ENCODE data around the gene CPNE9.

CPNE9 gene

DNA sequence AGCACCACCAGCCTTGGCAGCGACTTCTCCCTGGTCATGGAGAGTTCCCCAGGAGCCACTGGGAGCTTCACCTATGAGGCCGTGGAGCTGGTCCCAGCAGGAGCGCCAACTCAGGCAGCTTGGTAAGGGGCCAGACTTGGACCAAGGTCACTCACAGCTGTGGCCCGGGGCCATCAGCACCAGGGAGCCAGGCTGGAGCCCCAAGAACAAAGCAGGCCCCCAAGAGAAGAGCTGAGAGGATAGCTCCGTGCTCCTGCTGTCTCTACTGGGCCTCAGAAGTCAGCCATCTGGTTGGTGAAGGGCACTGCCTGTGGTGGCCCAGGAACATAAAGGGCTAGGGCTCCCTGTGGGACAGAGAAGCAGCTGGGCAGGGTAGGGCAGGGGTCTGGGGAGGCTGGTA lies 14.7 kb upstream of the CPNE9 start:
- no peak for DNase-seq

GRCh38 chr3:9689757-9690156 lies 13.9 kb upstream of the CPNE9 start:
- no peak for DNase-seq

DNA sequence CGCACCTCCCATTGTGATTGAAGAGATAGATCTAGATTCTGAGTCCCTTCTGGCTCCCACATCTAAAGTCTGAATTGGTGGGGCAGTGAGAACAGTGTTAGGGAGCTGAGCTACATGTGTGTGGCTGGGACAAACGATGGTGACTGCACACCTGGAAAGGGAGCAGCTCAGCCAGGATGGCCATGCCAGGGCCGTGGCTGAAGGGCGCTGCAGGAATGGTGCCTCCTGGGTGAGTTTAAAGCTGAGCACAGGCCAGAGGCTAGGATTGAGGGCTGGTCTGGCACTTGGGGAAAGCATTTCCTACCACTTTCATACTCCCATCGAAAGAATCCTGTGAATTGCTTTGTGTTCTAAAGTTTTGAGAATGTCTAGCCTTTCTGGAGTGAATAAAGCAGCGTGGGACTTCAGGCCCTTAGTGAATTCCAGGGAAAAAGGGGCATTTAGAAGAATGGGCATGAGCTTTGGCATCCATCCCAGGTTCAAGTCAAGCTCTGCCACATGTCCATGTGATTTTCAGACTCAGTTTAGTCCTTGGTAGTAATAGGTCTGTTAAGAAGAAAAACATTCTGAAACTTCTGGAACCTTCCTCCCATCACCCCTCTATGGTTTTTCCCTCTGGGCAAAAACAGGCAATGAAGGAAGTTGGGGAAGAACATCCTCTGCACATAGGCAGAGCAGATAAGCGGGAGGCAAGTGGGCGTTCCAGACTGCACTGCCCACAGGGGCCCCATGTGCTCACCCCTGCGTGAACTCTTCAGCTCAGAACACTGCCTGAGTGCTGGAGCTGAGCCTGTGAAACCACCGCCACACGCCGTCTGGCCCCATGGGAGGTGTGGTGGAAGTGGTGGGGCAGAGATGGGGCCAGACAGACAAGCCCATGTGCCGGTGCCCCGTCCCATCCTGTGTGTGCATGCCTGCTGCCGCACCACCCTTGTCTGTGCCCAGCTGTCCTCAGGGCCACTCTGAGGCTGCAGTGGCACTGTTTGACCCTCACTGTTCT lies 12.9 kb upstream of the CPNE9 start:
- DNase-seq: no peak

- DNase-seq: no peak
These were observed 12.0 kb upstream of the CPNE9 start for GRCh38 chr3:9691636-9692035.

GRCh38 chr3:9692416-9692815 lies 11.2 kb upstream of the CPNE9 start:
- DNase-seq: no peak

- DNase-seq: no peak
These were observed 8.3 kb upstream of the CPNE9 start for GRCh38 chr3:9695345-9695744.

- no peak for DNase-seq
These were observed 7.9 kb upstream of the CPNE9 start for GRCh38 chr3:9695746-9696145.

DNA sequence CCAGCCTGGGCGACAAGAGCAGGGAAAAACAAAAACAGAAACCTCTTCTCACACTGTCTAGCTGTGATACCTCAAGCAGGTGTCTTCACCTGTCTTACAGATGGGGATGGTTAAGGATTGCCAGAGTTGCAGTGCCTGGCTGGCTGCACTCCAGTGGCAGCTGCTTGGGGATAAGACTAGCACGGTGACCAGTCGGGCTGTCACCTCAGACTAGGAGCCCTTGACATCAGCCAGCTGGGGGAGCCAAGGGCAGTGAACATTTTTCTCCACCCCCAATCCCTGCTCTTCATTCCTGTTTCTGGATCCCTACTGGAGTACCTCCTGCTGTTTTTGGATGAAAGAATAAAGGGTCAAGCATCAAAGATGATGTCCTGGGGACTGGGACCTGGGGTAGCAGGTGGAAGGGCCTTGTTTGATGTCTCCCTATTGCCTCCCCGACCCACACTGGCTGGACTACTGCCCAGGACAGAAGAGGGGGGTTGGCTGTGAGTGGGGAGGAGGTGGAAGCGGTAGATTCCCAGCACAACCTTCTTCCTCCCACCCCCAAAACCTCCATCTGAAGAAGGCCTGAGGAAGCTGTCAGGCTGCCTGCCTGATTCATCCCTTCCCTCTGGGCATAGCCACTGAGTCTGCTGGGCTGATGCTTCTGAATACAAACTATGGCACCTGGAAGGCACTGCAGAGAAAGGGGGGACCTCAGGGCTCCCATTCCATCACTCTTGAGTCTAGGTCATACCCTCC lies 7.0 kb upstream of the CPNE9 start:
- DNase-seq: no peak

DNA sequence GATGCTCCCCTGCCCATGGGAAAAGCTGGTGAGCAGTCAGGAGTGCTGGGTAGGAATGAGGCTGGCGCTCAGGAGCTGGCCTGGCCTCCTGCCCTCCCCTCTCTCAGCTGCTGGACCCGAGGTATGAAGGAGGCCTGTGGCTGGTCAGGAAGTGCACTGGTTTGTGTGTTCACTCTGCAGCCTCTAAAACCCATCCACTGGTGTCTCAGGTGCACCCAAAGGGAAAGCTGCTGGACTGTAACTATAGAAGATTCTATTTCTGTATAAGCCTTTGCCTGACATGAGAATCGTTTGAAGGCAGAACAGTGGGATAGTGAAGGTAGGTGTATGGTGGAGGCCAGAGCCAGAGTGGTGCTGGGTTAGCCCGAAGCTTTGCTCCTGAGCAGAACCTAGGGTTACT lies 5.7 kb upstream of the CPNE9 start:
- DNase-seq: no peak

- DNase-seq: no peak
These were observed 5.3 kb upstream of the CPNE9 start for GRCh38 chr3:9698293-9698692.

GRCh38 chr3:9700536-9700935 lies 3.1 kb upstream of the CPNE9 start:
- DNase-seq: no peak

GRCh38 chr3:9701006-9701405 lies 2.6 kb upstream of the CPNE9 start:
- no peak for DNase-seq

- DNase-seq: no peak
These were observed 1.9 kb upstream of the CPNE9 start for GRCh38 chr3:9701711-9702110.

DNA sequence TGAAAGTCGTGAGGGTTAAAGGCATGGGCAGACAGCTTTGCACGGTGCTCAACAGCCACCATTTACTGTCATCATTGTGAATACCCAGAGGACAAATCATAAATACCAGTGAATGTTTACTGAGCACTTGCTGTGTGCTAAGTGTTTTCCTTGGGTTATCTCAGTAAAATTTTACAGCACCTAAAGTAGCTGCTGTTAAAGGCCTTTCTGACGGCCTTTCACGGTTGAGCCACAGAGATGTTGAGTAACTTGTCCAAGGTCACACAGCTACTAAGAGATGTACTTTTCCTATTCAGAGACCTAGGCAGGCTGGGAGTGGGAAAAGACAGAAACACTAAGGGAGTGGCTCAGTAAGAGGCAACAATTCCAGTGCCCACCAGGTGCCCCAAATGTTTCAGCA lies 393 bp upstream of the CPNE9 start:
- DNase-seq: no peak

GRCh38 chr3:9704347-9705322 lies 1.0 kb downstream of the CPNE9 start:
- peak; percentile 11 for DNase-seq

GRCh38 chr3:9710174-9710739 lies 6.6 kb downstream of the CPNE9 start:
- no peak for DNase-seq

DNA sequence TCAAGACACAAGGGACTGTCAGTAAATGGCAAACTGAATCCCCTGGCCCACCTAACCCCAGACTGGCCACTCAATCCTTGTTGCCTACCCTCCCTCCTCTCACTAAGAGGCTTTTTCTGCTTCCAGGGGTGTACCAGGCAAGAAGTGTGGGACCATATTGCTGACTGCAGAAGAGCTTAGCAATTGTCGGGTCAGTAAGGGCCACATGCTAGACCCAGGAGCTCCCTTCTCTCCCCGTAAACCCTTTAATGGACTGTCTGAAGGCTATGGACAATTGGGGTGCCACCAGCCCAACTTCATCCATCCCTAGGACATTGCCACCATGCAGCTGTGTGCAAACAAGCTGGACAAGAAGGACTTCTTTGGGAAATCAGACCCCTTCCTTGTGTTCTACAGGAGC lies 8.8 kb downstream of the CPNE9 start:
- no peak for DNase-seq

DNA sequence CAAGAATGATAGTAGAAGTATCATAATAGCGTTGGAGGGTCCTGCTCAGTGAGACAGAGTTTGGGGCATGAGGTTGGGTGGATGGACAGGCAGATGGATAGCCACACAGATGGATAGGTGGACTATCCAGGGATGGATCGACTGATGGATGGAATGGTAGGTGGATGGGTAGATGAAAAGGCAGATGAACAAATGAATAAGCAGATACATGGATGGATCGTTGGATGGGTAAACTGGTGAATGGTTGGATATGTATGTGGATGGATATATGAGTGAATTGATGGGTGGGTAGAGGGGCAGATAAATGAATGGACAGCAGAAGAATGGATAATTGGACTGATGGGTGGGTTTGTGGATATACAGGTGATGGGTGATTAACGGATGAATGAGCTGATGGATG lies 9.5 kb downstream of the CPNE9 start:
- DNase-seq: no peak

DNA sequence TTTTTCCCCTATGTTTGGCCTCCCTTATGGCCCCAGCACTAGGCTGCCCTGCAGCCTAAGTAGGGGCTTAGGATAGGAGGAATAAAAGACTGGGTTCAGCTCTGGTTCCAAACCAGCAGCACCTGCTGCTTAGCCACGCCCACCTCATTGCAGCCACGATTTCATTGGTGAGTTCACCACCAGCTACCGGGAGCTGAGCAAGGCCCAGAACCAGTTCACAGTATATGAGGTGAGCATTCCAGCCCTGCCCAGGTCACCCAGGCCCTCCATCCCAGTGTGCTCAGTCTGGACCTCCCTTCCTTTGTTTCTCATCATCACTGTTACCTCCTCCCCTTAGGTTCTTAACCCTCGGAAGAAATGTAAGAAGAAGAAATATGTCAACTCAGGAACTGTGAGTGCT lies 11.5 kb downstream of the CPNE9 start:
- no peak for DNase-seq

GRCh38 chr3:9715764-9716437 lies 12.3 kb downstream of the CPNE9 start:
- DNase-seq: no peak

DNA sequence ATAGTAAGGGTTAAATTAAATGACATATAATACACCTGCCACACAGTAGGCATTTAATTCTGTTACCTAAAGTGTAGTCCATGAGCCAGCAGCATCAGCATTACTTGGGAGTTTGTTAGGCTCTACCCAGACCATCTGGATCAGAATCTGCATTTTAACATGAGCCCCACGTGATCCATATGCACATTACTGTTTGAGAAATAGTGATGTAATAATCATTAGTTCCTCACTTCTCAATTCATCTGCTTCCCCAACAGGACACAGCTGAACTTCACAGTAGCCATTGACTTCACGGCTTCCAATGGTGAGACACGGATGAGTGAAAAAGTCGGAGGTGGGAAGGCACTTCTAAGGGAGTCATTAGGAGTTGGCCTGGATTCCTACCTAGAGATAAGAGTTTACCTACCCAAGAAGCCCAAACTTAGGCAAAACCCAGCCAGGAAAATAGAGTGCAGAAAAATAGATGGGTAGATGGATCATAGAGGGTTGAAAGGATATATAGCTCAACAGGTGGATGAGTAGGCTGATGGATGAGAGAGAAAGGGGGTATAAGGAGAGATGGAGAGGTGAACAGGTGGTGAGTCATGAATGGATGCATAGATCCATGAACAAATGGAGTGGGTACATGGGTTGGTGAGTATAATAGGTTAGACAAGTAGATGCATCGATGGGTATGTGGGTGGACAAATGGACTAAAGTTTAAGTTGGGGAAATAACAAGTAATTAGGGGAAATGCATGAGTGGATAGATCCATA lies 13.3 kb downstream of the CPNE9 start:
- no peak for DNase-seq
